ENCODE results near the gene SLC8A3. TPM values are rescaled to one million over a fixed set of nuclear protein-coding genes. Genes with fewer than 3 reads are reported as not detected.

Gene SLC8A3
- total RNA-seq, 6 experiments from 2014 or later: not detected

DNA sequence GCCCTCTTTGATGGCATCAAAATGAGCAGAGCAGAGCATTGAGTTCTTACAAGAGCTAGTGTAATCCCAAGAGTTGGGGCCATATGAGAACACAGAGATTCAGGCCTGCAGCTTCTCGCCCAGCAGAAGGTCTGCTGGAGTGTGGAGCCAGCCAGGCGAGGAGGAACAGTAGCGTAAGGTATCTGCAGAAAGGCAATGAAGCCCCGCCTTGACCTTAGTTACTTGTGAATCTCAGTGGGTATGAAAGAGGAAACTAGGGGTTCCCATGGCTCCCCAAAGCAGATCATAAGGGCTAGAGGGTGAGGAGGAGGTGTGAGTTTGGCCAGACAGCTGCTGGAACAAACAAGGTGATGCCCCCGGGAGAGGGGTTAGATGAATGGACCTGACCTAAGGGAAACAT lies 49.4 kb downstream of the SLC8A3 start:
- Mint-ChIP-seq H3K4me1 (ENCODE audit: low read depth) (no peaks in the 10 kb centered on the region), H3K9me3 (peaks cover 22% of the 10 kb centered on the region), H3K27me3 (ENCODE audit: insufficient read depth) (peaks cover 2% of the 10 kb centered on the region; the same call in 1 of the 2 replicates), H3K36me3 (ENCODE audit: low read depth) (peaks cover 4% of the 10 kb centered on the region; the same call in 1 of the 2 replicates), H3K4me3 (no peak overlapping the region), H3K27ac (no peak overlapping the region)
- no peak for DNase-seq
- TF ChIP-seq, protein P1, sequence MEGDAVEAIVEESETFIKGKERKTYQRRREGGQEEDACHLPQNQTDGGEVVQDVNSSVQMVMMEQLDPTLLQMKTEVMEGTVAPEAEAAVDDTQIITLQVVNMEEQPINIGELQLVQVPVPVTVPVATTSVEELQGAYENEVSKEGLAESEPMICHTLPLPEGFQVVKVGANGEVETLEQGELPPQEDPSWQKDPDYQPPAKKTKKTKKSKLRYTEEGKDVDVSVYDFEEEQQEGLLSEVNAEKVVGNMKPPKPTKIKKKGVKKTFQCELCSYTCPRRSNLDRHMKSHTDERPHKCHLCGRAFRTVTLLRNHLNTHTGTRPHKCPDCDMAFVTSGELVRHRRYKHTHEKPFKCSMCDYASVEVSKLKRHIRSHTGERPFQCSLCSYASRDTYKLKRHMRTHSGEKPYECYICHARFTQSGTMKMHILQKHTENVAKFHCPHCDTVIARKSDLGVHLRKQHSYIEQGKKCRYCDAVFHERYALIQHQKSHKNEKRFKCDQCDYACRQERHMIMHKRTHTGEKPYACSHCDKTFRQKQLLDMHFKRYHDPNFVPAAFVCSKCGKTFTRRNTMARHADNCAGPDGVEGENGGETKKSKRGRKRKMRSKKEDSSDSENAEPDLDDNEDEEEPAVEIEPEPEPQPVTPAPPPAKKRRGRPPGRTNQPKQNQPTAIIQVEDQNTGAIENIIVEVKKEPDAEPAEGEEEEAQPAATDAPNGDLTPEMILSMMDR (IDR thresholded peaks at IDR 0.05): no peak

DNA sequence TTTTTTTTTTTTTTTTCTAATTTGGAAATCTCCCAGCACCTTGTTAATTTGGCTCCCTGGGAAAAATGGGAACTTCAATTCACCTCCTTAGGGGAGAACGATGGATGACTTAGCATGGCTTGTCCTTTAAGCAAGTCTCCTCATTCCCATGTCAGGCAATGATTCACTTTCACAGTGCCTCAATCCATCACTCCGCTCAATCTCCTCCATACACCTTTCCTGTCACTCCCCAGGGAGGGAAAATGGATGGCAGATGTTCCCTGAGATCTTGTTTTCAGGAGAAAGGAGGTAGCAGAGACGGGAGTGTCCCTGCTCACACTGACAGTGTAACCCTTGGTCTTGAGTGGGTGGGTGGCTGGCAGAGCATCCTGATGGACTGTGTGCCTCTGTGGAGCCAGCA lies 51.0 kb downstream of the SLC8A3 start:
- H3K9me3 Mint-ChIP-seq: peaks cover 22% of the 10 kb centered on the region
- no peaks in the 10 kb centered on the region for H3K4me1 Mint-ChIP-seq (ENCODE audit: low read depth)
- TF ChIP-seq, protein P1 (IDR thresholded peaks at IDR 0.05): no peak
- no peak overlapping the region for H3K27ac Mint-ChIP-seq
- no peaks in the 10 kb centered on the region for H3K27me3 Mint-ChIP-seq (ENCODE audit: insufficient read depth)
- H3K36me3 Mint-ChIP-seq (ENCODE audit: low read depth): no peaks in the 10 kb centered on the region
- no peak for DNase-seq
- no peak overlapping the region for H3K4me3 Mint-ChIP-seq

DNA sequence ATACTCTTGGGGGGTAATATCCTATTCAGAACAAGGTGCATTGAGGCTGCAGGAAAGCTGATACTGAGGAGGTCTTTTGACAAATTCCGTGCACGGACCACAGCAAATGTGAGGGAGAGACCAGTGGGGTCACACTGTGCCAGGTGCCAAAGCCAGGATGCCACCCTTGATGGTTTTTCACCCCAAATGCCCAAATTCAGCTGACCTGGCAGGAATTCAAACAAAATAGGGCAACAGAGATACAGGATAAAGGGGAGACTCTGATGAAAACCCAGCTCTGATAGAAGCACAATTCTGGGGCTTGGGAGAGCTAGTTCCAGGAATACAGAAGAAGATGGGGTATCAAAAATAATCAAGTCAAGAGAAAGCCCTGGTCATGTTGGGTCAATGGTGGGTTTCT lies 55.3 kb downstream of the SLC8A3 start:
- Mint-ChIP-seq H3K9me3 (peaks cover 38% of the 10 kb centered on the region), H3K27me3 (ENCODE audit: insufficient read depth) (no peaks in the 10 kb centered on the region), H3K36me3 (ENCODE audit: low read depth) (no peaks in the 10 kb centered on the region), H3K4me1 (ENCODE audit: low read depth) (no peaks in the 10 kb centered on the region), H3K27ac (no peak overlapping the region), H3K4me3 (no peak overlapping the region)
- no peak for DNase-seq
- TF ChIP-seq, protein P1 (IDR thresholded peaks at IDR 0.05): no peak

DNA sequence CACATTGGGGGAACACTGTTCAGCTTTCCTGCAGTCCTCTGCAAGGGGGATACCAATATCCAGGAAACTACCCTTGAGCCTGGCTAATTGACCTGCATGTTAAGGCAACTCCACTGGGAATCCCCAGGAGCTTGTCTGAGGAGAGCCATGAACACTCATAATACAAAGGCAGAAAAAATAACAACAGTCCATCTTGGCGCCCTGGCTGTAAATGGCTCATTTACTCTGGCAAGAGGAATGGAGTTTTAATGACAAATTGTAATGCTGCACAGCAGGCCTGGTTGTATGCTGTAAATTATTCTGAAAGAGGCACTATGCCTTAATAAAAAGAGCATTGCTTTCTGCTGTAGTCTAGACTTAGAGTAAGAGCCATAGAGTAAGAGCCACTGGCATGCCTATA lies 58.3 kb downstream of the SLC8A3 start:
- no peaks in the 10 kb centered on the region for H3K4me1 Mint-ChIP-seq (ENCODE audit: low read depth)
- H3K9me3 Mint-ChIP-seq: peaks cover 41% of the 10 kb centered on the region
- TF ChIP-seq, protein P1 (IDR thresholded peaks at IDR 0.05): no peak
- no peak overlapping the region for H3K27ac Mint-ChIP-seq
- DNase-seq: no peak
- no peaks in the 10 kb centered on the region; the same call in 1 of the 2 replicates for H3K27me3 Mint-ChIP-seq (ENCODE audit: insufficient read depth)
- H3K36me3 Mint-ChIP-seq (ENCODE audit: low read depth): no peaks in the 10 kb centered on the region
- H3K4me3 Mint-ChIP-seq: no peak overlapping the region

DNA sequence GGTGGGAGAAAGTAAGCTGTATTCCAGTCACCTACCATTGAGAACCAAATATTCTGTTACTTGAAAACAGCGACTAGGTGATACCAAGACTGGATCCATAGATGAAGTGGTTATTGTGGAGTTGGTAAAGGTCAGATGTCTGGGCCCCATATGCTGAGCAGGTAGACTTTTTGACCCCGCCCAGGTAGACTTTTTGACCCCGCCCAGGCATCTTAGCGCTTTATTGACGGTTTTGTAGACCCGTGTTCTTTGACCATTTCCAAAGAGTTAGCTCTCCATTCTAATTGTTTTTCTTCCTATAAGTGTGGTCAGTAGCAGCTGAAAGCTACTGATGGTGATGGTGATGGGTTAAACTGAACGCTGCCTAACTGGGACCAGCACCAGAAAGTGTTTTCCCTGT lies 61.6 kb downstream of the SLC8A3 start:
- Mint-ChIP-seq H3K9me3 (peaks cover 54% of the 10 kb centered on the region), H3K27ac (no peak overlapping the region), H3K36me3 (ENCODE audit: low read depth) (no peaks in the 10 kb centered on the region), H3K4me3 (no peak overlapping the region), H3K27me3 (ENCODE audit: insufficient read depth) (no peaks in the 10 kb centered on the region; the same call in 1 of the 2 replicates), H3K4me1 (ENCODE audit: low read depth) (no peaks in the 10 kb centered on the region)
- TF ChIP-seq, protein P1 (IDR thresholded peaks at IDR 0.05): no peak
- DNase-seq: no peak

DNA sequence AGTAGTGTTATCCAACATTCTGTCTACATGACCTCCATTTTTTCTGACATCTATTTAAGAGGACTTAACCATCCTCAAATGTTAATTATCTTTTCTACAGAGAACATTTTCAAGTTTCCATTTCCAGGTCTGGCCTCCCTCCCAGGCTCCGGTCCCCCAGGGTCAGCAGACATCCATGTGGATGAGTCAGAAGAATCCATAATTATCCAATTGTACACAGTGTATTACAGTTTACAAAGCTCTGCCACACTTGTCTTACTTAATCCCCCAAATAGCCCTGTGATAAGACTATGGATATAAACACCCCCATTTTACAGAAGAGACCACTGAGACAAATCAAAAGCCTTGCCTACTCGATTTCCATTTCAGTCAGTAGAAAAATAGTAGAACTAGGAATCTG lies 65.0 kb downstream of the SLC8A3 start:
- Mint-ChIP-seq H3K27me3 (ENCODE audit: insufficient read depth) (no peaks in the 10 kb centered on the region; the same call in 1 of the 2 replicates), H3K36me3 (ENCODE audit: low read depth) (no peaks in the 10 kb centered on the region)

More for the DNA sequence above, 65.0 kb downstream of the SLC8A3 start:
- Mint-ChIP-seq H3K4me1 (ENCODE audit: low read depth) (no peaks in the 10 kb centered on the region), H3K9me3 (peaks cover 41% of the 10 kb centered on the region), H3K4me3 (no peak overlapping the region), H3K27ac (no peak overlapping the region)
- TF ChIP-seq, protein P1 (IDR thresholded peaks at IDR 0.05): no peak
- no peak for DNase-seq
